Mesenteric fat pad (tissue), 1 donor: ENCODE measurements around the gene SLC27A2. TPM values are rescaled to one million over a fixed set of nuclear protein-coding genes. Genes with fewer than 3 reads are reported as not detected.
"Not testable (repeated sequence)": the region's sequence is repeated elsewhere in the genome, so short reads cannot be mapped to it uniquely, and the experiment has no call there.

Experiments
- DNase-seq: peaks from one replicate; pipeline ENCODE4 v3.0.0-alpha.2; 2020; ENCODE audit warnings: low spot score
- total RNA-seq: library from RNA; stranded (reverse); fragmentation: NEBNext Ultra II Directional; extraction: Animal tissue kit (Norgen Biotek cat#: 25700); gene quantifications from one replicate; pipeline ENCODE4 v1.2.1, GENCODE V29; 2021
- donor health status: DM: yes; HTN: yes; CAD: no.

SLC27A2 gene
- total RNA-seq, 1 donor from 2014 or later, result 1.7 TPM

GRCh38 chr15:50163719-50164410 lies 18.1 kb upstream of the SLC27A2 start:
- DNase-seq, result no peak

- no peak for DNase-seq
Observed at GRCh38 chr15:50164458-50164857, 17.5 kb upstream of the SLC27A2 start.

GRCh38 chr15:50166216-50166615 lies 15.8 kb upstream of the SLC27A2 start:
- no peak for DNase-seq

- no peak for DNase-seq
Observed at GRCh38 chr15:50167110-50167509, 14.9 kb upstream of the SLC27A2 start.

- no peak for DNase-seq
Observed at GRCh38 chr15:50168379-50168778, 13.6 kb upstream of the SLC27A2 start.

DNA sequence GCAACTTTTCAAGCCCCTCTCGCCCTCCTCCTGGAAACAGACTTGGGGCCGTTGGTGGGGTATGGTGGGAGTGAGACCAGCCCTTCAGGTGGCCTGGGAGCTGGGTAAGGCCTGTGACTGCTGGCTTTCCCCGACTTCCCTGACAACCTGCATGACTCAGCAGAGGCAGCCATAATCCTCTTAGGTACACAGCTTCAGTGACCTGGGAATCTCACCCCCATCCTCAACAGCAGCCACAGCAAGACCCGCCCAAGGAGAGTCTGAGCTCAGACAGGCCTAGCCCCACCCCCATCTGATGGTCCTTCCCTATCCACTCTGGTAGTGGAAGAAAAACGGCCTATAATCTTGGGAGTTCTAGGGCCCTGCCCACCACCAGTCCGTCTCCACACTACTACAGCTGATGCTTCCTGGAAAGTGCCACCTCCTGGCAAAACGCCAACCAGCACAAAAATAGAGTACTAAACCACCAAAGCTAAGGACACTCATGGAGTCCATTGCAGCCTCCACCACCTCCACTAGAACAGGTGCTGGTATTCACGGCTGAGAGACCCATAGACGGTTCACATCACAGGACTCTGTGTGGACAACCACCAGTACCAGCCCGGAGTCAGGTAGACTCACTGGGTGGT lies 13.1 kb upstream of the SLC27A2 start:
- DNase-seq, result no peak

DNA sequence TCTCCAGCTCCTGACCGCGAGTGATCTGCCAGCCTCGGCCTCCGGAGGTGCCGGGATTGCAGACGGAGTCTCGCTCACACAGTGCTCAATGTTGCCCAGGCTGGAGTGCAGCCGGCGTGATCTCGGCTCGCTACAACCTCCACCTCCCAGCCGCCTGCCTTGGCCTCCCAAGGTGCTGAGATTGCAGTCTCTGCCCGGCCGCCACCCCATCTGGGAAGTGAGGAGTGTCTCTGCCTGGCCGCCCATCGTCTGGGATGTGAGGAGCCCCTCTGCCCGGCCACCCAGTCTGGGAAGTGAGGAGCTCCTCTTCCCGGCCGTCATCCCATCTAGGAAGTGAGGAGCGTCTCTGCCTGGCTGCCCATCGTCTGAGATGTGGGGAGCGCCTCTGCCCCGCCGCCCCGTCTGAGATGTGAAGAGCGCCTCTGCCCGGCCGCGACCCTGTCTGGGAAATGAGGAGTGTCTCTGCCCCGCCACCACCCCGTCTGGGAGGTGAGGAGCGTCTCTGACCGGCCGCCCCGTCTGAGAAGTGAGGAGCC lies 9.6 kb upstream of the SLC27A2 start:
- not testable (repeated sequence) for DNase-seq

GRCh38 chr15:50176869-50177268 lies 5.1 kb upstream of the SLC27A2 start:
- no peak for DNase-seq

- no peak for DNase-seq
Observed at GRCh38 chr15:50180091-50180490, 1.9 kb upstream of the SLC27A2 start.

DNA sequence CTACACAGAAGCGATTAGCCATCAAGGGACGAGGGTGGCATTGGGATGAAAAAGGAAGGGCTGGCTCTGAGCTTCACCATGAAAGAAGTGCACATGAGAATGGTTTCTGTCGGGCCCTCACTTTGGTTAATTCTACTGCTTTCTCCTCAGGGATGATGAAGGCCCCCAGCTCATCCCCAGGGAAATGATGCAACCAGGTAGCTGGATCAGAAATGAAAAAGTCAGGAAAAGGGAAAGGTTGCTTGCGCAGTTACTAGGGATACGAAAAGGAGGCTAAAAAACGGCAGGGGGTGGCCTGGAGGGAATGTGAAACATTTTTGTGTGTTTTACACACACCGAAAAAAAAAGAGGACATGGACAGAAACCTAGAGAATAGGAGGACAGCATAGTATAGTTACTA lies 1.4 kb upstream of the SLC27A2 start:
- DNase-seq, result no peak

GRCh38 chr15:50181201-50181968 lies 611 bp upstream of the SLC27A2 start:
- no peak for DNase-seq

DNA sequence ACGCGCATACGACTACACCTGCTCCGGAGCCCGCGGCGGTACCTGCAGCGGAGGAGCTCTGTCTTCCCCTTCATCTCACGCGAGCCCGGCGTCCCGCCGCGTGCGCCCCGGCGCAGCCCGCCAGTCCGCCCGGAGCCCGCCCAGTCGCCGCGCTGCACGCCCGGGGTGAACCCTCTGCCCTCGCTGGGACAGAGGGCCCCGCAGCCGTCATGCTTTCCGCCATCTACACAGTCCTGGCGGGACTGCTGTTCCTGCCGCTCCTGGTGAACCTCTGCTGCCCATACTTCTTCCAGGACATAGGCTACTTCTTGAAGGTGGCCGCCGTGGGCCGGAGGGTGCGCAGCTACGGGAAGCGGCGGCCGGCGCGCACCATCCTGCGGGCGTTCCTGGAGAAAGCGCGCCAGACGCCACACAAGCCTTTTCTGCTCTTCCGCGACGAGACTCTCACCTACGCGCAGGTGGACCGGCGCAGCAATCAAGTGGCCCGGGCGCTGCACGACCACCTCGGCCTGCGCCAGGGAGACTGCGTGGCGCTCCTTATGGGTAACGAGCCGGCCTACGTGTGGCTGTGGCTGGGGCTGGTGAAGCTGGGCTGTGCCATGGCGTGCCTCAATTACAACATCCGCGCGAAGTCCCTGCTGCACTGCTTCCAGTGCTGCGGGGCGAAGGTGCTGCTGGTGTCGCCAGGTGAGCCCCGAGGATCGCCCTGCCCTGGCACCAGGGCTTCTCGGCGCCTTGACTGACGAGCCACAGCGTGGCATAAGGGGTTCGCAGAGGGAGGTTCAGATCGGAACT lies 420 bp downstream of the SLC27A2 start:
- DNase-seq, result no peak

DNA sequence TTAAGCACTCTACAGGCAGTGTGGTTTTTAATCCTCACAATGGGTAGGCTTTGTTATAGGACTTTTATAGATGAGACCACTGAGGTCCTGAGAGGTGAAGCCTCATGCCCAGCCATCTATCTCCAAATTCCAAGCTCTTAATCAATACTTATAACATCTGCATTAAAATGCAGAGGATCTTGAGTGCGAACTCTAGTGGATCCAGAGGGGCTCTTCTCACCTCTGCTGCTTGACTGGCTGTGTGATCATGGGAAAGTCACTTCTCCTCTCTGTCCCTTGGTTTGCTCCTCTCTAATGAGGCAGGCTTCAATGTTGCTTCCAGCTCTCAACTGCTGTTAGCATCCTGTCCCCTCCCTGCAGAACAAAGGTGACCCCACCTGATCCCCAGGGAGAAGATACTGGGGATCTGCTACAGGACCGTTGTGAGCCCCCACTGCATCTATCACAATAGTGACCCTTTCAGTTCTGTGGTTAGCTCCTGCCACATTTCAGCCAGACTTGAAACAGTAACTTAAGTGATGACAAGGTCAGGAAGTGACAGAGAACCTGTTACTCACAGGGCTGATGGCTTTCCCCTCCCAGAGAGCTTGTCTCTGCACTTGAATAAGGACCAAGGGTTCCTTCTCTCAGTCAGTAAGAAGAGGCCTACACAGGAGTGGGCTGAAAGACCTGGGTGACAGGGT lies 1.3 kb downstream of the SLC27A2 start:
- DNase-seq, result no peak

DNA sequence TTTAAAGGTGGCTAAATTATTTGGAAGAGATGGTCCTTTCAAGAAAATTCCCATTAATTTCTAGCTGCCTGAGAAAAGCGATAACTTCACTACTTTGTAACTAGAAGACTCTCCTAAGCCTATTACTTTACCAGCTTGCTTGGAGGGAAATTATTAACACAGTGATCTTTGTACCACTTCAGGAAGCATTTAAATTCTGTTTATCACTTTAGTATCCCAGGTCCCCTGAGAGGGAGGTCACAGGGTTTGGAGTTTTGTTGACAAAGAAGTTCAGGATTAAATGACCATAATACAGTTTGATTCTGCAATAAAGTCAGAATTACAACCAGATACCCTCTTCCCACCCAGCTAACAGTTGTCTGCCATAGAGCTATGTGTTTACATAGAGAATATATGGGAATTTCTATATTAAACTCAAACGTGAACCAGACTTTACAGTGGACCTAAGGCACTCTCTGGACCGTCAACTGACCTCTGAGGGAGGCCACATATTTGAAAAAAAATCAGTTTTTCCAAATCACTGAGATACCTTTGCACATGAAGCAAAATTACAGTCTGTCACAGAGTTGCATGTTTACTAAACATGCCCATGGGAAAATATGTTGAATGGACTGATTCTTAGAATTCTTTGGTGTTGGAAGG lies 3.0 kb downstream of the SLC27A2 start:
- DNase-seq, result no peak

GRCh38 chr15:50186090-50186489 lies 4.1 kb downstream of the SLC27A2 start:
- no peak for DNase-seq

DNA sequence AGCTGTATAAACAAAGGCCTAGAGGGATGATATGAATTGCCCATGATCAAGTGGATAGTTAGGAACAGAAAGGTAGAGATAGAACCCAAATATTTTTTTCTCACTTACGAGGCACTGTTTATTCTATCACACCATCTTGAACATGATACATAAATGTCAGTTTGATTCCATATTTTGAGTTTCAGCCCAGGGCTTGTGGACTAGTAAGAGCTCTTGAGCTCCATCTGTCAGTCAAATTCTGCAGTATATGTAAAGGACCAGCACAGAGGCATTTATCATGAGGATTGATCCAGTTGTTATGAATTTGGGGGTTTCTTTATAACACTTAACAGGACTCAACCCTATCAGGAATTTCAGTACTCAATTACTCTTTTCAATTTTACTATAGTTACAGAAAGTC lies 4.8 kb downstream of the SLC27A2 start:
- DNase-seq, result no peak

GRCh38 chr15:50187525-50187924 lies 5.5 kb downstream of the SLC27A2 start:
- DNase-seq, result no peak

DNA sequence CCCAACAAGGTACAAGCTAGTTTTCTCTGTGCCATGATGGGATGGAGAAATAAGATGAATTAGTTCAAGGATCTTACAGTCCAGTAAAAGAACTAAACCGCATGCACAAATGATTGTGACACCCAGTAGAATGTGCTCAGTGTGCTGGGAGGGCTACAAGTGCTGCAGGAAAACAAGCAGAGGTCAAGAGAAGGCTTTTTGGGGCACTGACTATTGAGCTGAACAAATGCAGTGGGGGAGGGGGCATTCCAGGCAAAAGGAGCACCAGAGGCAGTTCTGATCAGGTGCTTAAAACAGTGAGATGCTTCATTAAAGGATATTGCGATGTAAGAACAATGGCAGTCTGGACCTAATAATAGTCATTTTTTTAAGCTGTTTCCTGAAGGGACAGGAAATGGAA lies 6.0 kb downstream of the SLC27A2 start:
- no peak for DNase-seq

- DNase-seq, result not testable (repeated sequence)
Observed at GRCh38 chr15:50188793-50189192, 6.8 kb downstream of the SLC27A2 start.

GRCh38 chr15:50189633-50190032 lies 7.6 kb downstream of the SLC27A2 start:
- no peak for DNase-seq
